Ascending aorta (tissue), 2 donors: ENCODE measurements around the gene NAPEPLD. TPM values are rescaled to one million over a fixed set of nuclear protein-coding genes. Genes with fewer than 3 reads are reported as not detected.
"Not testable (repeated sequence)": the region's sequence is repeated elsewhere in the genome, so short reads cannot be mapped to it uniquely, and the experiment has no call there.

Experiments
- DNase-seq, 2 donors: peaks; one replicate each; pipeline ENCODE4 v3.0.0-alpha.2; 2019; ENCODE audit warnings: low spot score in 2 of 2
- H3K27ac ChIP-seq, 2 donors: fragments of 200-600 bp; sonication (generic); one replicate each; pipeline ENCODE4 v1.5.1; 2016 to 2017; ENCODE audit warnings: mild to moderate bottlenecking in 1 of 2
- H3K27me3 ChIP-seq: fragments of 200-600 bp; sonication (generic); one replicate; pipeline ENCODE4 v1.5.1; 2017
- H3K36me3 ChIP-seq, 2 donors: fragments of 200-600 bp; sonication (generic); one replicate each; pipeline ENCODE4 v1.5.1; 2016
- H3K4me1 ChIP-seq, 2 donors: fragments of 200-600 bp; sonication (generic); one replicate each; pipeline ENCODE4 v1.5.1; 2016 to 2017; ENCODE audit warnings: mild to moderate bottlenecking in 1 of 2
- H3K4me3 ChIP-seq, 2 donors: fragments of 200-600 bp; sonication (generic); one replicate each; pipeline ENCODE4 v1.5.1; 2016 to 2017; ENCODE audit warnings: mild to moderate bottlenecking in 1 of 2
- H3K9me3 ChIP-seq, 2 donors: fragments of 200-600 bp; sonication (generic); one replicate each; pipeline ENCODE4 v1.5.1; 2016
- CTCF ChIP-seq, 3 experiments: fragments of 200-600 bp in 2 of 3; fragments of 450-650 bp in 1 of 3; sonication (generic) in 2 of 3; IDR thresholded peaks; one replicate each; pipeline ENCODE4 v1.5.1; 2016 to 2019; ENCODE audit warnings: antibody characterized with exemption in 3 of 3, mild to moderate bottlenecking in 1 of 3, moderate library complexity in 1 of 3
- intact Hi-C: fragments of 100-400 bp; cut with DNase I; formaldehyde crosslinking; loops from one replicate; pipeline ENCODE4 v1.15.1; 2023
- total RNA-seq: library from RNA; depleted of rRNA; stranded (reverse); fragments of >200 nt; gene quantifications from one replicate; pipeline ENCODE4 v1.1.0, GENCODE V29; 2016

Gene NAPEPLD
- total RNA-seq, 1 donor from 2014 or later: 19.4 TPM

- TF ChIP-seq CTCF (IDR thresholded peaks at IDR 0.05): no peak
- DNase-seq: no peak
- intact Hi-C loops: no loop called here
- Histone ChIP-seq H3K36me3 (peaks cover 31 to 50% of the 10 kb centered on the region in 2 donors), H3K9me3 (no peaks in the 10 kb centered on the region), H3K27me3 (no peaks in the 10 kb centered on the region), H3K27ac (no peak overlapping the region), H3K4me1 (no peaks in the 10 kb centered on the region), H3K4me3 (no peak overlapping the region)
Observed at GRCh38 chr7:103093429-103093828, 55.5 kb downstream of the NAPEPLD start.

GRCh38 chr7:103092321-103092720 lies 56.6 kb downstream of the NAPEPLD start:
- DNase-seq, H3K9me3 ChIP-seq, H3K27me3 ChIP-seq, H3K4me1 ChIP-seq, H3K4me3 ChIP-seq, intact Hi-C loops, H3K27ac ChIP-seq: not testable (repeated sequence)
- H3K36me3 ChIP-seq: peaks cover 36 to 57% of the 10 kb centered on the region in 2 donors

- H3K4me1 ChIP-seq: no peaks in the 10 kb centered on the region
- H3K27ac ChIP-seq: no peak overlapping the region
- no peaks in the 10 kb centered on the region for H3K27me3 ChIP-seq
- intact Hi-C loops: no loop called here
- no peak overlapping the region for H3K4me3 ChIP-seq
- DNase-seq: no peak
- peaks cover 14 to 28% of the 10 kb centered on the region in 2 donors for H3K36me3 ChIP-seq
- no peaks in the 10 kb centered on the region for H3K9me3 ChIP-seq
- TF ChIP-seq CTCF (IDR thresholded peaks at IDR 0.05): no peak
Observed at GRCh38 chr7:103083210-103083609, 65.7 kb downstream of the NAPEPLD start.

GRCh38 chr7:103082497-103082896 lies 66.4 kb downstream of the NAPEPLD start:
- TF ChIP-seq CTCF (IDR thresholded peaks at IDR 0.05): no peak
- no peaks in the 10 kb centered on the region for H3K4me1 ChIP-seq
- H3K9me3 ChIP-seq: no peaks in the 10 kb centered on the region
- H3K36me3 ChIP-seq: peaks cover 11 to 21% of the 10 kb centered on the region in 2 donors
- H3K27ac ChIP-seq: no peak overlapping the region
- no peak for DNase-seq
- H3K4me3 ChIP-seq: no peak overlapping the region
- intact Hi-C loops: no loop called here
- no peaks in the 10 kb centered on the region for H3K27me3 ChIP-seq

GRCh38 chr7:103080923-103081322 lies 68.0 kb downstream of the NAPEPLD start:
- intact Hi-C loops: no loop called here
- Histone ChIP-seq H3K4me1 (peaks cover 0 to 6% of the 10 kb centered on the region in 2 donors), H3K36me3 (peaks cover 11 to 13% of the 10 kb centered on the region in 2 donors), H3K9me3 (no peaks in the 10 kb centered on the region), H3K27me3 (no peaks in the 10 kb centered on the region), H3K27ac (no peak overlapping the region), H3K4me3 (no peak overlapping the region)
- no peak for DNase-seq
- TF ChIP-seq CTCF (IDR thresholded peaks at IDR 0.05): no peak

- Histone ChIP-seq H3K36me3 (peaks cover 11 to 13% of the 10 kb centered on the region in 2 donors), H3K4me3 (no peak overlapping the region), H3K9me3 (no peaks in the 10 kb centered on the region), H3K27me3 (no peaks in the 10 kb centered on the region), H3K27ac (no peak overlapping the region), H3K4me1 (peaks cover 0 to 8% of the 10 kb centered on the region in 2 donors)
- TF ChIP-seq CTCF (IDR thresholded peaks at IDR 0.05): no peak
- intact Hi-C loops: no loop called here
- no peak for DNase-seq
Observed at GRCh38 chr7:103079836-103080235, 69.1 kb downstream of the NAPEPLD start.

- DNase-seq, H3K4me3 ChIP-seq, H3K27me3 ChIP-seq, intact Hi-C loops, H3K27ac ChIP-seq, H3K9me3 ChIP-seq, H3K36me3 ChIP-seq: not testable (repeated sequence)
- peaks cover 0 to 13% of the 10 kb centered on the region in 2 donors for H3K4me1 ChIP-seq
Observed at GRCh38 chr7:103078226-103078625, 70.7 kb downstream of the NAPEPLD start.
